Caco-2 (cell line): ENCODE data around the gene RABGAP1L. TPM values are rescaled to one million over a fixed set of nuclear protein-coding genes. Genes with fewer than 3 reads are reported as not detected.

ENCODE experiments used
- BruUV-seq: library from RNA; stranded (reverse); fragments of 400-500 nt; replicated peaks from 2 replicates; lab custom pipeline; 2021; lab: Mats Ljungman, UMichigan
- CTCF ChIA-PET: fragments of 300-600 bp; sonication (Branson Sonifier 250); formaldehyde crosslinking; loops from one replicate; lab custom pipeline; 2022; ENCODE audit warnings: antibody characterized with exemption; lab: Charles Lee
- POLR2A ChIA-PET: fragments of 300-600 bp; sonication (Branson Sonifier 250); formaldehyde crosslinking; loops from one replicate; lab custom pipeline; 2022; ENCODE audit warnings: antibody characterized with exemption; lab: Charles Lee
- DNase-seq, 2 experiments: peaks; one replicate each; pipeline versions ENCODE4 v3.0.0 to v3.0.0-alpha.2; 2020 to 2022
- H3K27me3 ChIP-seq: replicated peaks from 2 replicates; pipeline ENCODE4 v1.6.0; 2011; ENCODE audit warnings: low read length; ENCODE audit not compliant: control insufficient read depth, insufficient read depth
- H3K36me3 ChIP-seq: 2 replicates; pipeline ENCODE4 v1.5.1; 2011; ENCODE audit warnings: low read length; ENCODE audit not compliant: control insufficient read depth, insufficient read depth
- H3K4me1 ChIP-seq: fragments of 250-450 bp; sonication (Bioruptor Pico); 2 replicates; pipeline ENCODE4 v1.5.1; 2020; ENCODE audit warnings: mild to moderate bottlenecking
- H3K4me3 ChIP-seq: 2 replicates; pipeline ENCODE4 v1.5.1; 2011; ENCODE audit warnings: low read depth, mild to moderate bottlenecking, control low read depth, low read length
- H3K9me3 ChIP-seq: fragments of 250-450 bp; sonication (Bioruptor Pico); 2 replicates; pipeline ENCODE4 v1.5.1; 2020; ENCODE audit warnings: mild to moderate bottlenecking, moderate library complexity
- H3K27ac Mint-ChIP-seq: one replicate; pipeline ENCODE4 v1.8.0; 2022; ENCODE audit warnings: mixed read lengths; ENCODE audit not compliant: unreplicated experiment
- H3K27me3 Mint-ChIP-seq: one replicate; pipeline ENCODE4 v1.8.0; 2022; ENCODE audit warnings: mixed read lengths; ENCODE audit not compliant: insufficient read depth, unreplicated experiment
- H3K36me3 Mint-ChIP-seq: one replicate; pipeline ENCODE4 v1.8.0; 2022; ENCODE audit warnings: mild to moderate bottlenecking, mixed read lengths; ENCODE audit not compliant: insufficient read depth, unreplicated experiment
- H3K4me1 Mint-ChIP-seq: one replicate; pipeline ENCODE4 v1.8.0; 2022; ENCODE audit warnings: low read depth, mixed read lengths; ENCODE audit not compliant: unreplicated experiment
- H3K4me3 Mint-ChIP-seq: one replicate; pipeline ENCODE4 v1.8.0; 2022; ENCODE audit warnings: mild to moderate bottlenecking, moderate library complexity, mixed read lengths; ENCODE audit not compliant: unreplicated experiment
- H3K9me3 Mint-ChIP-seq: one replicate; pipeline ENCODE4 v1.8.0; 2022; ENCODE audit warnings: mixed read lengths; ENCODE audit not compliant: unreplicated experiment
- intact Hi-C: fragments of 100-400 bp; cut with micrococcal nuclease; formaldehyde crosslinking; loops from one replicate; pipeline ENCODE4 v1.10.0; 2022; ENCODE audit not compliant: unreplicated experiment
- total RNA-seq: library from RNA; stranded (reverse); gene quantifications from 2 replicates; pipeline ENCODE4 v1.2.3, GENCODE V29; 2022
- TF ChIP-seq, protein P1 (sequence below), 2 experiments: fragments of 200-600 bp in 1 of 2; IDR thresholded peaks; 1 replicate in 1 of 2; 2 replicates in 1 of 2; pipeline versions ENCODE4 v1.5.1 to v1.8.0; 2011 to 2022; ENCODE audit warnings: antibody characterized with exemption in 1 of 2, control low read depth in 1 of 2, inconsistent platforms in 1 of 2, low read depth in 1 of 2, low read length in 1 of 2, mild to moderate bottlenecking in 1 of 2, moderate library complexity in 1 of 2; ENCODE audit not compliant: insufficient read depth in 1 of 2, severe bottlenecking in 1 of 2, unreplicated experiment in 1 of 2

RABGAP1L gene
- total RNA-seq, 1 experiment from 2014 or later, result 20.3 TPM

DNA sequence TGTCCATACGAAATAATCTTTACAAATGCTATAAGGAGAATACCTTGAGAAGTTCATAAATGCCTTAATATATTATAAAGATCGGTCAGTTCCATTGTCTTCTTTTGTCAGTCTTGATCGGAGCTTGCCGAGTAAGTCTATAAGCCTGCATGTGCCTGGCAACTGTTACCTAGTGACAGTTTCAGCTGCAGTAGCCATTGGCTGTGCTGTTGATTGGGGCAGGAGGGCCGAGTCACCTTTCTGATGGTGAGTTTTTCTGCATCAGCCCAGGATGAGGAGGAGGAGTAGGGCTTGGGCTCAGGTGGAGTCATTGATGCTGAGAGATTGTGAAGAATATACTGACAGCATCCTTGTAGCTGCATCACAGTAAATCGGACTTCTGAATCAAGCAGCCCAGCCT lies 286.5 kb downstream of the RABGAP1L start:
- Mint-ChIP-seq H3K27me3 (no peaks in the 10 kb centered on the region), H3K27ac (no peak overlapping the region), H3K36me3 (no peaks in the 10 kb centered on the region), H3K9me3 (no peaks in the 10 kb centered on the region), H3K4me3 (no peak overlapping the region), H3K4me1 (no peaks in the 10 kb centered on the region)
- H3K9me3 ChIP-seq, result no peaks in the 10 kb centered on the region
- H3K4me1 ChIP-seq, result no peaks in the 10 kb centered on the region
- ChIA-PET POLR2A (no interaction called here), CTCF (no interaction called here)
- BruUV-seq, result no TSS peak
- DNase-seq, result no peak
- intact Hi-C loops, result no loop called here
- no peaks in the 10 kb centered on the region for H3K36me3 ChIP-seq
- H3K27me3 ChIP-seq, result no peaks in the 10 kb centered on the region
- no peak overlapping the region for H3K4me3 ChIP-seq
- TF ChIP-seq, protein P1, sequence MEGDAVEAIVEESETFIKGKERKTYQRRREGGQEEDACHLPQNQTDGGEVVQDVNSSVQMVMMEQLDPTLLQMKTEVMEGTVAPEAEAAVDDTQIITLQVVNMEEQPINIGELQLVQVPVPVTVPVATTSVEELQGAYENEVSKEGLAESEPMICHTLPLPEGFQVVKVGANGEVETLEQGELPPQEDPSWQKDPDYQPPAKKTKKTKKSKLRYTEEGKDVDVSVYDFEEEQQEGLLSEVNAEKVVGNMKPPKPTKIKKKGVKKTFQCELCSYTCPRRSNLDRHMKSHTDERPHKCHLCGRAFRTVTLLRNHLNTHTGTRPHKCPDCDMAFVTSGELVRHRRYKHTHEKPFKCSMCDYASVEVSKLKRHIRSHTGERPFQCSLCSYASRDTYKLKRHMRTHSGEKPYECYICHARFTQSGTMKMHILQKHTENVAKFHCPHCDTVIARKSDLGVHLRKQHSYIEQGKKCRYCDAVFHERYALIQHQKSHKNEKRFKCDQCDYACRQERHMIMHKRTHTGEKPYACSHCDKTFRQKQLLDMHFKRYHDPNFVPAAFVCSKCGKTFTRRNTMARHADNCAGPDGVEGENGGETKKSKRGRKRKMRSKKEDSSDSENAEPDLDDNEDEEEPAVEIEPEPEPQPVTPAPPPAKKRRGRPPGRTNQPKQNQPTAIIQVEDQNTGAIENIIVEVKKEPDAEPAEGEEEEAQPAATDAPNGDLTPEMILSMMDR (IDR thresholded peaks at IDR 0.05; ENCODE audit: insufficient read depth in 1 of 2, low read depth in 1 of 2, low read length in 1 of 2, severe bottlenecking in 1 of 2, unreplicated experiment in 1 of 2), result no peak

- Histone ChIP-seq H3K4me3 (no peak within 1 kb of the TSS), H3K36me3 (no peaks in the 10 kb centered on the region), H3K9me3 (no peaks in the 10 kb centered on the region), H3K27me3 (no peaks in the 10 kb centered on the region), H3K4me1 (no peaks in the 10 kb centered on the region)
- no peaks in the 10 kb centered on the region for H3K36me3 Mint-ChIP-seq
- no peaks in the 10 kb centered on the region for H3K4me1 Mint-ChIP-seq
- H3K27ac Mint-ChIP-seq, result no peak within 1 kb of the TSS
- TF ChIP-seq, protein P1 (IDR thresholded peaks at IDR 0.05; ENCODE audit: insufficient read depth in 1 of 2, low read depth in 1 of 2, low read length in 1 of 2, severe bottlenecking in 1 of 2, unreplicated experiment in 1 of 2), result no peak
- intact Hi-C loops, result no loop called here
- ChIA-PET CTCF (no interaction called here), POLR2A (no interaction called here)
- no peak within 1 kb of the TSS for H3K4me3 Mint-ChIP-seq
- DNase-seq, result no peak
- no TSS peak for BruUV-seq
- no peaks in the 10 kb centered on the region for H3K9me3 Mint-ChIP-seq
- no peaks in the 10 kb centered on the region for H3K27me3 Mint-ChIP-seq
These were observed 288.7 kb downstream of the RABGAP1L start, which contains the start of gene GPR52 for GRCh38 chr1:174447866-174448530. TSS of gene GPR52 (plus strand) at chr1:174447964. CDS start at chr1:174448112, 148 bp downstream.

DNA sequence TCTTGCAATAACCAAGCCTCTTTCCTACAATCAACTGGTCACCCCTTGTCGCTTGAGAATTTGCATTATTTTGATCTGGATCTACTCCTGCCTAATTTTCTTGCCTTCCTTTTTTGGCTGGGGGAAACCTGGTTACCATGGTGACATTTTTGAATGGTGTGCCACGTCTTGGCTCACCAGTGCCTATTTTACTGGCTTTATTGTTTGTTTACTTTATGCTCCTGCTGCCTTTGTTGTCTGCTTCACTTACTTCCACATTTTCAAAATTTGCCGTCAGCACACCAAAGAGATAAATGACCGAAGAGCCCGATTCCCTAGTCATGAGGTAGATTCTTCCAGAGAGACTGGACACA lies 289.2 kb downstream of the RABGAP1L start:
- no peaks in the 10 kb centered on the region for H3K27me3 ChIP-seq
- TF ChIP-seq, protein P1 (IDR thresholded peaks at IDR 0.05; ENCODE audit: insufficient read depth in 1 of 2, low read depth in 1 of 2, low read length in 1 of 2, severe bottlenecking in 1 of 2, unreplicated experiment in 1 of 2), result no peak
- no peaks in the 10 kb centered on the region for H3K9me3 ChIP-seq
- intact Hi-C loops, result no loop called here
- Mint-ChIP-seq H3K4me3 (no peak overlapping the region), H3K4me1 (no peaks in the 10 kb centered on the region), H3K27ac (no peak overlapping the region), H3K36me3 (no peaks in the 10 kb centered on the region), H3K27me3 (no peaks in the 10 kb centered on the region), H3K9me3 (no peaks in the 10 kb centered on the region)
- H3K36me3 ChIP-seq, result no peaks in the 10 kb centered on the region
- BruUV-seq, result no TSS peak
- POLR2A ChIA-PET, result no interaction called here
- no peaks in the 10 kb centered on the region for H3K4me1 ChIP-seq
- DNase-seq, result no peak
- no peak overlapping the region for H3K4me3 ChIP-seq
- CTCF ChIA-PET, result no interaction called here
